ENCODE measurements around the gene ING4. TPM values are rescaled to one million over a fixed set of nuclear protein-coding genes. Genes with fewer than 3 reads are reported as not detected.

The ING4 gene
- polyA plus RNA-seq, 1 donor from 2014 or later, result 76.6 TPM

Other genes with a start within 250 kb of the ING4 start
- 264 TPM for gene CD27, start 218.2 kb downstream of the ING4 start, polyA plus RNA-seq
- 125 TPM for gene TAPBPL, start 211.1 kb downstream of the ING4 start, polyA plus RNA-seq
- gene VAMP1, start 192.4 kb downstream of the ING4 start, polyA plus RNA-seq, result 8.1 TPM
- 165 TPM for gene MRPL51, start 169.9 kb downstream of the ING4 start, polyA plus RNA-seq
- gene NCAPD2, start 169.0 kb downstream of the ING4 start, polyA plus RNA-seq, result 21.1 TPM
- 1,479 TPM for gene GAPDH, start 128.6 kb downstream of the ING4 start, polyA plus RNA-seq
- gene IFFO1, start 107.1 kb downstream of the ING4 start, polyA plus RNA-seq, result 12.3 TPM
- 24.9 TPM for gene NOP2, start 94.8 kb downstream of the ING4 start, polyA plus RNA-seq
- 55.2 TPM for gene CHD4, start 55.7 kb downstream of the ING4 start, polyA plus RNA-seq
- 63.6 TPM for gene LPAR5, start 27.2 kb downstream of the ING4 start, polyA plus RNA-seq
- 5.8 TPM for gene ACRBP, start 15.7 kb downstream of the ING4 start, polyA plus RNA-seq
- 32.5 TPM for gene ZNF384, start 26.3 kb upstream of the ING4 start, polyA plus RNA-seq
- gene PIANP, start 37.7 kb upstream of the ING4 start, polyA plus RNA-seq, result not detected
- gene COPS7A, start 60.9 kb upstream of the ING4 start, polyA plus RNA-seq, result 36.8 TPM
- 152 TPM for gene MLF2, start 90.0 kb upstream of the ING4 start, polyA plus RNA-seq
- 2.5 TPM for gene PTMS, start 103.2 kb upstream of the ING4 start, polyA plus RNA-seq
- gene LAG3, start 109.4 kb upstream of the ING4 start, polyA plus RNA-seq, result 0.88 TPM
- gene CD4, start 126.4 kb upstream of the ING4 start, polyA plus RNA-seq, result 6.6 TPM
- gene GPR162, start 158.7 kb upstream of the ING4 start, polyA plus RNA-seq, result not detected
- not detected for gene P3H3, start 165.3 kb upstream of the ING4 start, polyA plus RNA-seq
- gene GNB3, start 177.8 kb upstream of the ING4 start, polyA plus RNA-seq, result not detected
- 0.60 TPM for gene CDCA3, start 188.2 kb upstream of the ING4 start, polyA plus RNA-seq
- gene USP5, start 189.0 kb upstream of the ING4 start, polyA plus RNA-seq, result 33.2 TPM
- gene TPI1, start 204.4 kb upstream of the ING4 start, polyA plus RNA-seq, result 490 TPM
- gene SPSB2, start 210.2 kb upstream of the ING4 start, polyA plus RNA-seq, result 10.6 TPM
- 4.9 TPM for gene LRRC23, start 241.7 kb upstream of the ING4 start, polyA plus RNA-seq